NK-92 (cell line): ENCODE results near the gene AHDC1.
"Not testable (repeated sequence)": the region's sequence is repeated elsewhere in the genome, so short reads cannot be mapped to it uniquely, and the experiment has no call there.

Experiments used
- DNase-seq: peaks from one replicate; lab custom pipeline; 2025; ENCODE audit not compliant: unreplicated experiment; lab: John Stamatoyannopoulos, UW

AHDC1 gene

GRCh38 chr1:27519331-27520258 lies 84.3 kb downstream of the AHDC1 start:
- no peak for DNase-seq

DNA sequence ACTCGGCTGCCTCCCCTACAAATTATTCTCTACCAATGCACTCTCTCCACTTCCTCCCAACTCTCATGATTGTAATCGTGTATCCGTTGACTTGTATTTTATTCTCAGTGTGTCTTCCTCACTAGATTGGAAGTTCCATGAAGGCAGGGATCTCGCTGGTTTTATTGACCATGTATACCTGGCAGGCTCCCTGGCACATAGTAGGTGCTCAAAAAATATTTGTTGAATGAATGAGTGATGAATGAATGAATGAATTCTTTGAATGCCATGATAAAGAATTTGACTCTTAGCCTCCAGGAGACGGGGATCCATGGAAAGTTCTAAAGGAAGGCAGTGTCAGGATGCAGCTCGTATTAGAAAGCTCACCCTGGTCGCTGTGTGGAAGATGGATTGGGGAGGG lies 85.1 kb downstream of the AHDC1 start:
- DNase-seq: no peak

GRCh38 chr1:27517907-27518718 lies 85.8 kb downstream of the AHDC1 start:
- DNase-seq: no peak

GRCh38 chr1:27517301-27517700 lies 86.6 kb downstream of the AHDC1 start:
- DNase-seq: no peak

GRCh38 chr1:27515626-27516025 lies 88.3 kb downstream of the AHDC1 start:
- no peak for DNase-seq

GRCh38 chr1:27513958-27514357 lies 90.0 kb downstream of the AHDC1 start:
- DNase-seq: no peak

- no peak for DNase-seq
Observed at GRCh38 chr1:27513528-27513927, 90.4 kb downstream of the AHDC1 start.

DNA sequence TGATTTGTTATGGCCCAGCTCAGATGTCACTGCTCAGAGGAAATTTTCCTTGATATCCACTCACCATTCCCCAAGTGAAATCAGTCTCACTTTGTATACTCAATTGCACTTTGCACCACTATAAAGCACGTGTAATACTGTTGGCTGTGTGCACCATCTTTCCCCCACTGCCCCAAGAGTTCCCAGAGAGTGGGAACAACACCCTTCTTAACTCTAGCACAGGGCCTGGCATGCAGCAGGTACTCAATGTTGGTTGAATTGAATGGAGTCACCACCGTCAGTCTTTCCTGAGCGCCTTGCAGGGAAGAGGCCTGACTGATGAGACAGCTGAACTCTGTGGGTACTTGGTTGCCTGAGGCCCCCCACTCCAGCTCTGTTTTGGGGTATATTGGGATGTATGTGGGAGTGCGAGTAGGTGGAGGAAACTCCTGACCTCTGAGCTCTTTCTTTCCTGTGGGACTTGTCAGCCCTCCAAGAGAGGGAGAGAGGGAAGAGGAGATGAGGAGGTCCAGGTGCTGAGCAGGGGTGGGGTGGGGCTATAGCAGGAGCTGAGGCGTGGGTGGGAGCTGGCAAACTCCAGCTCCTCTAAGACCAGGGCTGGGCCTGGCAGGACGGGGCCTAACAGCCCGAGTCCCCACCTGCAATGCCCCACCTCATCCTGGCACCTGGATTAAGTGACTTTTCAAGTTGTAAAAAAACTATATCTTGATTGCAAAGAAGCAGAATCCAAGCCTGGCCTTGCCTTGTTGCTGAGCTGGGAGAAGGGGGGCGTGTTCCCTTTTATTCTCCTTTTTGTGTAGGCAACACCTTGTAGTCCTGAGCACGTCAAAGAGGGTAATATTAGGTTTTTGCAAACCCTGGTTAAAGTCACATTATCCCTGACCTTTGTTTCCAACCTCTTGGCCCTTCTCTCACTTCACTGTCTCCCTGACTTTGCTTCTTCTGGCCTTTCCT lies 94.5 kb downstream of the AHDC1 start:
- DNase-seq: no peak

DNA sequence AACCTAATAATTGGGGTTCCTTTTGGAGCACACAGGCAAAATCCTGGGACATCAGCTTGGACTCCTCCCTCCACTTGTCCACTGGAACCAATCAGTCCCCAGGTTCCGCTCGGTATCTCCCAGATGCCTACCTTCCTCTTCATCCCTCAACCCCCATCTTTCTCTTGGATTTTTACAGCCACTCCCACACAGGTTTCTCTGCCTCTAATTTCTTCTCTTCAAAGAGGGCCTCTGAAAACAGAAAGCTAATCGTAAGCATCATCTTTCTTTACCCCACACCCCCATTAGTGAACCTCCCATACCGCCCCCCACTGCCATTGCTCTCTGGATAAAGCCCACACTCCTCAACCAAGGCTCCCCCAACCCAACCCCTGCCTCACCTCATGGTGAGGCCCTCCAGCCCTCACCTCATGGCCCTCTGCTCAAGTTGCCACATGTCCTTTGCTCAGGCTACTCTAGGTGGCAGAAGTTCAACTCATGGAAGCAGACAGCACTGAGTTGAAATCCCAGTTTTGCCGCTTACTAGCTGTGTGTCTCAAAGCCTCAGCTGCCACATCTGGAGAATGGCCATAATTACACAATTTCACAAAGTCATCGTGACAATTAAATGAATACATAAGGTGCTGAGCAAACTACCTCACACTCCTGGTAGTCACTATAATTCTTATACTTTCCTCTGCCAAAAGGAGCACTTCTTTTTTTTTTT lies 95.8 kb downstream of the AHDC1 start:
- DNase-seq: no peak

- DNase-seq: no peak
Observed at GRCh38 chr1:27506703-27507102, 97.2 kb downstream of the AHDC1 start.

DNA sequence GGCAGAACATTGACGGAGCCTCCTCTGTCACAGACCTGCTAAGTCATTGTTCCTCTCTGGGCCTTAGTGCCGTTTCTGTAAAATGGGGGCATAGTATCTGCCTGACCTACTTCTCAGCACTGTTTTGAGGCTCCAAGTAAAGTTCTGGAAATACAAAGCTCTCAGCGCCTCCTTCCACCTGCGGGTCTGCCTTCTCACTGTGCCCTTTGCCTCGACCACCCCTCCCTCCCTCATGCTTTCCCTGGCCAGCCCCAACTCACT lies 98.6 kb downstream of the AHDC1 start:
- no peak for DNase-seq

DNA sequence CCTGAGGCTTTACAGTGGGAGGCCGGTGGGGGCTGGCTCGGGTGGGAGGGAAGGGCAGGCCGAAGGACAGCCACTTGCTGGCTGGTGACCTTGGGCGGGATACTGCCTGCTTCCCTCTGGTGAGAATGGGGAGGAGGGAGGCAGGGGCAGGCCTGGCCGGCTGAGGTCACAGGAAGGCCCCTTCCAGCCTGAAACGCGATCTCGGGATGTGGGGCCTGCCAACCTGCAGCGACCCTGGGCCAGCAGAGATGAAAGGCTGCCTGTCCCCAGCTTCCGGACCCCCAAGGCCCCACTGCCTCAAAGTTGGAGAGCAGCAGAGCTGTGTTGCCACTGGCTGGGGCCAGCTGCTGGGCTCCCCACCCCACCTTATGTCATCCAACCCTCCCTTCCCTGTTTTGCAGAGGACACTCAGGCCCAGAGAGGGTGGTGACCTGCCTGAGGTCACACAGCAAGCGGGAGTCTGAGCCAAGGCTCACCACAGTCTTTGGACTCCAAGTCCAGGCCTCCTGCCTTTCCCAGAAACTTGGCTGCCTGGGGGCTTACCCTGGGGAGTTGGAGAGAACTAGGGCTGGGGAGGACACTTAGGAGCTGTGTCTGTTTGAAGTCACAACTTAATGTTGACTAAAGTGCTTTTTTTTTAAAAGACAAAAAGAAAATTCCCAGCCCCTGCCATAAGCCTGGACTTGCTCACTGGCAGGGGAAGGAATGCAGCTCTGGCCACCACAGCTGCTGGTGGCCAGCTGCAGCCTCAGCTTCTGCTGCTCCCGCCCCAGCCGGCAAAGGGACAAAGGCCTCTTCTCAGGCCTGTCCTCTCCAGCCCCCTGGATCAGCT lies 99.1 kb downstream of the AHDC1 start:
- no peak for DNase-seq

DNA sequence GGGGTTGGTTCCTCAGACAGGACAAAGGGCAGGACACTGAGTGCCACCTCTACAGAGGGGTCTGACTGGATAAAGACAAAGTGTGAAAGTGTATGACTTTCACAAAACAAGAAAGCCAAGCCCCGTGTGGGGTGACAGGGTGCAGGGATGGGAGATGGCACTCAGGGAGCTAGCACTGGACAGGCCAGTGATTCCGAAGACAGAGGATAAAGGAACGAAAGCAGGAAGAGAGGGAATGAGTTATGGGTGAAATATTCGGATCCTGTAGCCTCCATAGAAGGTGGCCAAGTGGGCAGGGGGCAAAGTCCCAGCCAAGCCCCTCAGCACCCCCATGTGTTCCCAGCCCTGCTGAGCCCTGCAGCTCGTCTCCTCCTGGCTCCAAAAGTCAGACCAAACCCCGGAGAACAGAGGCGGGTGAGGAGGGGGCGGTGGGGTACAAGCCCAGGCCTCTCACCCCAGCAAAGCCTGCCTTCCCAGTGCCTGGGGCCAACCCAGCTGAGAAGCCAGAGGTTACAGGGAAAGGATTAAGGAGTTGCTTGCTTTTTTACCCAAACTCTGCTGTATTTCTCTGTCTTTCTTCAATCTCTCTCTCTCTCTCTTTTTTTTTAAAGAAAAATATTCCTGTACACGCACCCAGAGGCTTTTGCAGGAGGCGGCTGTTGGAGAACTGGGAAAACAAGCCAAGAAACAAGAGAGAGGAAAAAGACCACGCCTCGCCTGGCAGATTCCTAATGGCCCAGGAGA lies 99.9 kb downstream of the AHDC1 start:
- DNase-seq: no peak

DNA sequence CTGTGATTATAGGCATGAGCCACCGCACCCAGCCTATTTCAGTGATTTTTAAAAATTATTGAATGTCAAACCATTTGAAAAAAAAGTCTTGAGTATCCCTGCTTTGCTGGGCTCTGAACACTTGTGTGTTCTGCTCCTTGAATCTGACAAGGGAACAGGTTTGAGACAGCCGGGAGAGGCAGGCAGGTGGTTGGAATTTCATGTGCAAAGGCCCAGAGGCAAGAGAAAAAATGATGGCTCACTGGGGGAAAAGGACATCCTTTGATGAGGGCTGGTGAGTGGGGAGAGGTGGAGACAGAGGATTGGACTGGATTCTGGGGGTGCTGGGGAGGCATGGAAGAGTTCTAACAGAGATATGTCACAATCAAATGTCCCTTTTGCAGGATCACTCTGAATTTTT lies 100.9 kb downstream of the AHDC1 start:
- no peak for DNase-seq

GRCh38 chr1:27501159-27501558 lies 102.8 kb downstream of the AHDC1 start:
- not testable (repeated sequence) for DNase-seq

GRCh38 chr1:27499142-27499541 lies 104.8 kb downstream of the AHDC1 start:
- no peak for DNase-seq

DNA sequence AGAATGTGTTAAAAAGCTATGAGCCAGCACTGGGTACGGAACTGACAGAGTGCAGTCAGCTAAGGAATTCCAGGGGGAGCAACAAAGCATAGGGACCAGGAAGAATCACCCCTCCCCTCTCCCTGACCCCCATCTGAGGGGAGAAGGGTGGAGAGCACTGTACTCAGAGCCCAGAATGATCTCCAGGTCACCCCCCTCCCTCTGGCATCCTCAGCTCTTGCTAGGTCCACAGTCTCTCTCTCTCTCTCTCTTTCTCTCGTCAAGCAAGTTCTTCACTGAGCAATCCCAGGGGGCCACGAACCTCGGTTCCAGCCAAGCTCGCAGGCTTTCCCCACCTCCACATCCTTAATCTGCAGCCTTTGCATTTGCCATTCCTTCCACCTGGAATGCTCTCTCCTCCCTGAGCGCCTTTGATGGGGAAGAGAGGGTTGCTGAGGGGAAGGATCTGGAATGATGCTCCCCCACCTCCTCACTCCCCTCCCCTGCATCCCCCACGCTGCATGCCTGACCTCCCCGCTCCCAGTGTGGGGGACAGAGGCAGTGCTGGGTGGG lies 107.3 kb downstream of the AHDC1 start:
- no peak for DNase-seq

DNA sequence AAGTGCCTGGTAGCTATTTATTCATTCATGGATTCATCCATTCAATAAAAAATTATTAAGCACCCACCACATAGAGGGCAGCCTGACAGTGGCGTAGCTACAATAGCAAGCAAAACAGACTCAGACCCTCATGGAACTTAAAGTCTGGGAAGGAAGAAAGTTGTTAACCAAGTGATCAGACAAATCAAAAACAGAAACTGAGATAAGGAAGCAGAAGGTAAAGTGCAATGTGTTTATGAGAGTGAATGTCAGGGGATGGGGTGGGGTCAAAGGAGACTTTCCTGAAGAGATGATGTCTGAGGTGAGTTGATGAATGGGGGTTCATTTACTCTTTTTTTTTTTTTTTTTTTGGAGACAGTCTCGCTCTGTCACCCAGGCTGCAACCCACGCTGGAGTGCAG lies 111.1 kb downstream of the AHDC1 start:
- DNase-seq: no peak
